Measurements from ENCODE around the gene CDH11. TPM values are rescaled to one million over a fixed set of nuclear protein-coding genes. Genes with fewer than 3 reads are reported as not detected.

Gene CDH11
- total RNA-seq, 1 experiment from 2014 or later = 5.4 TPM

GRCh38 chr16:65119435-65119834, 2.4 kb downstream of the CDH11 start:
- Histone ChIP-seq H3K18ac (ENCODE audit: insufficient read length, low read depth, low read length) (no peak overlapping the region), H2BK20ac (ENCODE audit: low read depth, low read length, poor library complexity, severe bottlenecking) (no peak overlapping the region), H3K79me1 (ENCODE audit: insufficient read depth, low read depth, low read length, poor library complexity, severe bottlenecking) (no peaks in the 10 kb centered on the region), H3K27me3 (ENCODE audit: insufficient read depth, low read length) (peaks cover 26% of the 10 kb centered on the region), H3K23ac (ENCODE audit: insufficient read length, low read depth, low read length) (no peak overlapping the region), H3K9ac (ENCODE audit: extremely low read depth, insufficient read length, low read length) (no peak overlapping the region), H3K79me2 (ENCODE audit: insufficient read depth, low read length) (no peaks in the 10 kb centered on the region), H4K8ac (replicated peaks; ENCODE audit: insufficient read length, low read depth, low read length) (no peak overlapping the region), H2BK15ac (ENCODE audit: low read depth, low read length) (no peak overlapping the region), H3K23me2 (ENCODE audit: insufficient read length, low read depth, low read length, poor library complexity, severe bottlenecking) (peaks cover 34% of the 10 kb centered on the region), H2BK12ac (ENCODE audit: insufficient read length, low read depth, low read length) (no peak overlapping the region), H3K14ac (ENCODE audit: insufficient read depth, low read length) (no peak overlapping the region), H2BK120ac (ENCODE audit: low read depth, low read length, poor library complexity, severe bottlenecking) (no peak overlapping the region), H3K4me1 (ENCODE audit: insufficient read depth, low read length) (no peaks in the 10 kb centered on the region; the same call in 1 of the 2 replicates), H3K4me2 (ENCODE audit: insufficient read depth, insufficient read length, low read length) (peak overlapping the region; percentile 88), H4K5ac (ENCODE audit: insufficient read length, low read depth, low read length) (no peak overlapping the region), H2AFZ (ENCODE audit: low read length) (no peak overlapping the region), H4K20me1 (ENCODE audit: control insufficient read depth, insufficient read depth, insufficient read length) (no peaks in the 10 kb centered on the region), H3K27ac (ENCODE audit: insufficient read length, low read depth, low read length) (no peak overlapping the region), H2AK5ac (ENCODE audit: insufficient read length, low read length) (no peak overlapping the region), H2BK5ac (ENCODE audit: insufficient read length, low read length) (no peak overlapping the region), H4K91ac (ENCODE audit: insufficient read length, low read depth, low read length) (no peak overlapping the region), H3K4ac (ENCODE audit: low read depth, low read length) (no peak overlapping the region), H3T11ph (ENCODE audit: low read length) (no peak overlapping the region), H3K9me3 (ENCODE audit: control insufficient read depth, low read depth, low read length) (no peaks in the 10 kb centered on the region), H3K56ac (ENCODE audit: insufficient read length, low read depth, low read length) (no peak overlapping the region)
- Mint-ChIP-seq H3K4me1 (peaks cover 32 to 42% of the 10 kb centered on the region in 2 experiments), H3K9me3 (no peaks in the 10 kb centered on the region), H3K27ac (no peak overlapping the region), H3K4me3 (peak overlapping the region in 1 of 2 experiments; percentile 38; a peak in 1 of 5 replicates), H3K27me3 (ENCODE audit: low read depth) (peaks cover 62% of the 10 kb centered on the region), H3K36me3 (ENCODE audit: insufficient read depth in 1 of 3, low read depth in 3 of 3) (no peaks in the 10 kb centered on the region)
- TF ChIP-seq CTCF (conservative IDR thresholded peaks at IDR 0.05) = no peak
- DNase-seq = no peak
- no CpG with 5 or more reads among the region's 2 CpGs for WGBS (ENCODE audit: extremely low coverage, insufficient read length, low lambda C conversion rate)
